DND-41 (cell line): ENCODE data around the gene CUL3.

Source experiments
- ATAC-seq: fragments of 200-7000 bp; cut with Tn5 transposase; 3 replicates; pipeline ENCODE4 v1.9.1; 2021; ENCODE audit warnings: low read depth; ENCODE audit not compliant: insufficient read depth
- DNase-seq: peaks from one replicate; pipeline ENCODE4 v3.0.0-alpha.2; 2020
- H2AFZ ChIP-seq: 2 replicates; pipeline ENCODE4 v1.6.0; 2012; ENCODE audit warnings: low read depth, low read length
- H3K27ac ChIP-seq: 2 replicates; pipeline ENCODE4 v1.5.1; 2012; ENCODE audit warnings: low read length, inconsistent platforms
- H3K27me3 ChIP-seq: fragments of 200-600 bp; sonication (generic); 2 replicates; pipeline ENCODE4 v1.6.0; 2012; ENCODE audit warnings: low read length, mild to moderate bottlenecking, inconsistent platforms; ENCODE audit not compliant: insufficient read depth, poor library complexity
- H3K36me3 ChIP-seq: 2 replicates; pipeline ENCODE4 v1.5.1; 2012; ENCODE audit warnings: low read length, inconsistent platforms; ENCODE audit not compliant: insufficient read depth
- H3K4me1 ChIP-seq: 2 replicates; pipeline ENCODE4 v1.5.1; 2012; ENCODE audit warnings: mild to moderate bottlenecking, low read length; ENCODE audit not compliant: insufficient read depth
- H3K4me2 ChIP-seq: 2 replicates; pipeline ENCODE4 v1.6.0; 2012; ENCODE audit warnings: mild to moderate bottlenecking, moderate library complexity, low read length, inconsistent platforms; ENCODE audit not compliant: insufficient read depth
- H3K4me3 ChIP-seq, 2 experiments: fragments of 200-600 bp in 1 of 2; shearing (Covaris generic) in 1 of 2; 2 replicates each; pipeline ENCODE4 v1.5.1; 2012 to 2016; ENCODE audit warnings: inconsistent platforms in 2 of 2, low read length in 2 of 2, mild to moderate bottlenecking in 2 of 2, low read depth in 1 of 2, moderate library complexity in 1 of 2
- H3K79me2 ChIP-seq: 2 replicates; pipeline ENCODE4 v1.6.0; 2012; ENCODE audit warnings: low read length, inconsistent platforms; ENCODE audit not compliant: insufficient read depth
- H3K9ac ChIP-seq: 2 replicates; pipeline ENCODE4 v1.6.0; 2012; ENCODE audit warnings: low read depth, mild to moderate bottlenecking, inconsistent platforms, low read length, moderate library complexity
- H3K9me3 ChIP-seq: 2 replicates; pipeline ENCODE4 v1.5.1; 2012; ENCODE audit warnings: low read length, moderate library complexity, mild to moderate bottlenecking, inconsistent platforms; ENCODE audit not compliant: insufficient read depth, severe bottlenecking
- H4K20me1 ChIP-seq: 2 replicates; pipeline ENCODE4 v1.6.0; 2012; ENCODE audit warnings: low read length; ENCODE audit not compliant: insufficient read depth
- CTCF ChIP-seq: IDR thresholded peaks from 2 replicates; pipeline ENCODE4 v1.5.1; 2012; ENCODE audit warnings: borderline replicate concordance, low read length, moderate library complexity, mild to moderate bottlenecking; ENCODE audit not compliant: poor library complexity, severe bottlenecking; ENCODE audit errors: extremely low read depth
- EZH2 ChIP-seq: IDR thresholded peaks from 3 replicates; pipeline ENCODE4 v1.6.1; 2012; ENCODE audit warnings: borderline replicate concordance, low read depth, mild to moderate bottlenecking, moderate library complexity, low read length, inconsistent platforms; ENCODE audit not compliant: severe bottlenecking

The CUL3 gene

GRCh38 chr2:224436634-224437033 lies 148.5 kb downstream of the CUL3 start:
- no peak for TF ChIP-seq CTCF
- DNase-seq: no peak
- H4K20me1 ChIP-seq: no peaks in the 10 kb centered on the region
- no peak overlapping the region for H3K4me3 ChIP-seq
- H3K9me3 ChIP-seq: no peaks in the 10 kb centered on the region
- H3K9ac ChIP-seq: no peak overlapping the region
- no peaks in the 10 kb centered on the region for H3K79me2 ChIP-seq
- no peaks in the 10 kb centered on the region for H3K36me3 ChIP-seq
- H3K4me2 ChIP-seq: no peak overlapping the region
- no peaks in the 10 kb centered on the region for H3K27me3 ChIP-seq
- H3K27ac ChIP-seq: no peak overlapping the region
- no peaks in the 10 kb centered on the region for H3K4me1 ChIP-seq
- no peak overlapping the region for H2AFZ ChIP-seq
- ATAC-seq: no peak

DNA sequence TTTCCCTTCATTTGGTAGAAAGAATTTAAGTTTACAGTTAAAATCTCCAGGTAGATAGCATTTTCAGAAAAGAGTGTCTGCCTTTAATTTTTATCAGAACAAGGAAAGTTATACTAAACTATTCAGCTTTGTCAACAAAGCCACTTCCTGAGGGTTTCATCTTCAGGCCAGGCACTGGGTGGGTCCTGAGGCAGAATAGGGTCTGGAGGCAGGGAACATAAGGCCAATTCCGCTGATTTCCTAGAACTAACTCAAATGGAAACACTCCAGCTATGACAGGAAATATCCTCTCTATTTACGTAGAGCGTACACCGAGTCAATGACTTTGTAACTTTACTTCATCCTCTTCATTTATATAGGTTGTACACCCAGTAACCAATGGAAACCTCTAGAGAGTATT lies 150.5 kb downstream of the CUL3 start:
- no peak for DNase-seq
- H3K9me3 ChIP-seq: peaks cover under 1% of the 10 kb centered on the region
- no peaks in the 10 kb centered on the region for H4K20me1 ChIP-seq
- H3K4me2 ChIP-seq: no peak overlapping the region
- H2AFZ ChIP-seq: no peak overlapping the region
- no peaks in the 10 kb centered on the region for H3K79me2 ChIP-seq
- no peak overlapping the region for H3K9ac ChIP-seq
- ATAC-seq: no peak
- H3K27me3 ChIP-seq: no peaks in the 10 kb centered on the region
- no peaks in the 10 kb centered on the region for H3K4me1 ChIP-seq
- H3K27ac ChIP-seq: no peak overlapping the region
- no peak overlapping the region for H3K4me3 ChIP-seq
- TF ChIP-seq EZH2 (no peak), CTCF (no peak)
- H3K36me3 ChIP-seq: no peaks in the 10 kb centered on the region

DNA sequence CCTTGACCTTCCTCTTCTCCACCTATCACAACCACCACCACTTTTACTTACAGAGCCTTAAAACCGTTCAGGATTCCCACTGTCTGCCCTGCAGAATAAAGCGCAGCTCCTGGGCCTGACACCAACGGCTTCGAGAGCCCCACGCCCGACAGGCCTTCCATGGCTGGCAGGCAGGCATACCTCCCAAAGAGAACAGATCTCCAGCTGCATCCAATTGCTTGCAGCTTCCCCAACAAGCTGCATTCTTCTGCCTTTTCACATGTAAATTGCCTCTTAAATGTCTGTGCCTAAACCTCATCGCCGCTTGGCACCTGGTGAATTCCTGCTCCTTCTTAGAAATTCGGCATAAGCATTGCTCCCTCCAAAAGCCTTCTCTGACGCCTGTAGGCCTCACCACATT lies 151.7 kb downstream of the CUL3 start:
- DNase-seq (no peak), ATAC-seq (no peak)
- TF ChIP-seq CTCF (no peak), EZH2 (no peak)
- H3K27ac ChIP-seq: no peak overlapping the region
- H3K4me1 ChIP-seq: no peaks in the 10 kb centered on the region
- no peaks in the 10 kb centered on the region for H3K36me3 ChIP-seq
- no peak overlapping the region for H3K4me2 ChIP-seq
- no peaks in the 10 kb centered on the region for H3K27me3 ChIP-seq
- no peaks in the 10 kb centered on the region for H4K20me1 ChIP-seq
- no peak overlapping the region for H2AFZ ChIP-seq
- H3K9me3 ChIP-seq: peaks cover 3% of the 10 kb centered on the region
- H3K79me2 ChIP-seq: no peaks in the 10 kb centered on the region
- no peak overlapping the region for H3K9ac ChIP-seq
- no peak overlapping the region for H3K4me3 ChIP-seq

DNA sequence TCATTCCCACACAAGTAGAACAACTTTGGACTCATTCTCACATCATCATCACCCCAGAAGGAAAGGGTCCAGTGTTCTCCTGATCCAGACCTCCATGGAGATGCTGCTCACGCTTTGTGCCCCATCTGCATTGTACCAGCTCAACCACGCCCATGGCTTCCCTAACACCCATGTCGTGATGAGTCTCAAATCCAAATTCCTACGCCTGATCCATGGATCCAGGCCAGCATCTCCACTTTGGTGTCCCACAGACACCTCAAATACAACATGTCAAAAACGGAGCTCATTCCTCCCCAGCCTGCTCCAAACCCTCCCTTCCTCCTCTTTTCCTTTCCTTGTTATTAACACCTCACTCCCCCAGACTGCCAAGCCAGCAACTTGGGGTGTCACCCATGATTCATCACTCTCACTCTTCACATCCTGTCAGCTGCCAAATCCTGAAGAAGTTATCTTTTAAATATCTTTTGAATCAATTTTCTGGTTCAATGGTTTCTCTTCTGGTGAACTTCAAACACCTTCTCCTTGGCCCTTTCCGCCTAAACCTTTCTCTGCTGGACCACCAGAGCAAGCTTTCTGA lies 153.1 kb downstream of the CUL3 start:
- Histone ChIP-seq H4K20me1 (no peaks in the 10 kb centered on the region), H3K79me2 (no peaks in the 10 kb centered on the region), H3K36me3 (no peaks in the 10 kb centered on the region), H3K9ac (no peak overlapping the region), H3K9me3 (peaks cover 3% of the 10 kb centered on the region), H2AFZ (no peak overlapping the region), H3K27ac (no peak overlapping the region), H3K4me1 (no peaks in the 10 kb centered on the region), H3K27me3 (no peaks in the 10 kb centered on the region), H3K4me3 (no peak overlapping the region), H3K4me2 (no peak overlapping the region)
- ATAC-seq: no peak
- TF ChIP-seq EZH2: no peak
- TF ChIP-seq CTCF: no peak
- DNase-seq: no peak
